ENCODE data around the gene SLC26A11.
"Not testable (repeated sequence)": the region's sequence is repeated elsewhere in the genome, so short reads cannot be mapped to it uniquely, and the experiment has no call there.

The SLC26A11 gene

GRCh38 chr17:80287806-80288567 is 67.8 kb downstream of the SLC26A11 start:
- DNase-seq = no peak

- no peak for DNase-seq
These were observed 69.4 kb downstream of the SLC26A11 start for GRCh38 chr17:80289616-80290015.

- DNase-seq = no peak
These were observed 69.9 kb downstream of the SLC26A11 start for GRCh38 chr17:80290156-80290555.

GRCh38 chr17:80291260-80291659 is 71.0 kb downstream of the SLC26A11 start:
- DNase-seq = no peak

GRCh38 chr17:80291691-80292487 is 71.7 kb downstream of the SLC26A11 start:
- peak; percentile 13 for DNase-seq

GRCh38 chr17:80292521-80292971 is 72.3 kb downstream of the SLC26A11 start:
- no peak for DNase-seq

- DNase-seq = no peak
These were observed 74.0 kb downstream of the SLC26A11 start for GRCh38 chr17:80294210-80294609.

GRCh38 chr17:80294653-80295052 is 74.4 kb downstream of the SLC26A11 start:
- no peak for DNase-seq

- no peak for DNase-seq
These were observed 74.9 kb downstream of the SLC26A11 start for GRCh38 chr17:80295146-80295545.

GRCh38 chr17:80295559-80295958 is 75.3 kb downstream of the SLC26A11 start:
- DNase-seq = no peak

- no peak for DNase-seq
These were observed 76.0 kb downstream of the SLC26A11 start for GRCh38 chr17:80296221-80296620.

GRCh38 chr17:80297996-80298560 is 77.9 kb downstream of the SLC26A11 start:
- DNase-seq = no peak

GRCh38 chr17:80299350-80300100 is 79.3 kb downstream of the SLC26A11 start:
- DNase-seq = not testable (repeated sequence)

GRCh38 chr17:80300756-80301155 is 80.5 kb downstream of the SLC26A11 start:
- DNase-seq = not testable (repeated sequence)
